Activated naive CD8-positive, alpha-beta T cell treated with anti-CD3 and anti-CD28 coated beads, Interleukin-2, amount 10 ng/mL, durations not matched to agents 7 days and 5 days (primary cell): ENCODE measurements around the gene PKP1. TPM values are rescaled to one million over a fixed set of nuclear protein-coding genes. Genes with fewer than 3 reads are reported as not detected.

Source experiments
- ATAC-seq: fragments of 150-1000 bp; cut with Tn5 transposase; one replicate; pipeline ENCODE4 v1.10.0; 2021; ENCODE audit warnings: low read depth, moderate library complexity
- POLR2A ChIA-PET: fragments of 350-600 bp; sonication (Branson Sonifier 250); formaldehyde crosslinking; loops from one replicate; lab custom pipeline; 2021; ENCODE audit warnings: antibody characterized with exemption; lab: Charles Lee
- DNase-seq: peaks from one replicate; pipeline ENCODE4 v3.0.0; 2021
- H3K27ac Mint-ChIP-seq: one replicate; pipeline ENCODE4 v1.8.0; 2022; ENCODE audit warnings: mild to moderate bottlenecking, mixed read lengths
- H3K27me3 Mint-ChIP-seq: one replicate; pipeline ENCODE4 v1.8.0; 2022; ENCODE audit warnings: mild to moderate bottlenecking, moderate library complexity, mixed read lengths
- H3K36me3 Mint-ChIP-seq: one replicate; pipeline ENCODE4 v1.8.0; 2021; ENCODE audit warnings: mild to moderate bottlenecking, mixed read lengths
- H3K4me1 Mint-ChIP-seq: one replicate; pipeline ENCODE4 v1.8.0; 2021; ENCODE audit warnings: mixed read lengths
- H3K4me3 Mint-ChIP-seq: one replicate; pipeline ENCODE4 v1.8.0; 2022; ENCODE audit warnings: mild to moderate bottlenecking, moderate library complexity, mixed read lengths
- H3K9me3 Mint-ChIP-seq: one replicate; pipeline ENCODE4 v1.8.0; 2021; ENCODE audit warnings: mixed read lengths
- total RNA-seq, 2 experiments: library from RNA; stranded (reverse); gene quantifications; one replicate each; pipeline ENCODE4 v1.2.3, GENCODE V29; 2021

PKP1 gene
- total RNA-seq, 2 experiments from 2014 or later, result not detected

- no peak overlapping the region for H3K4me3 Mint-ChIP-seq
- H3K4me1 Mint-ChIP-seq, result peaks cover 2% of the 10 kb centered on the region
- H3K9me3 Mint-ChIP-seq, result no peaks in the 10 kb centered on the region
- DNase-seq (no peak), ATAC-seq (no peak)
- peaks cover 50% of the 10 kb centered on the region for H3K27me3 Mint-ChIP-seq
- POLR2A ChIA-PET, result no interaction called here
- H3K27ac Mint-ChIP-seq, result no peak overlapping the region
- no peaks in the 10 kb centered on the region for H3K36me3 Mint-ChIP-seq
Measured at GRCh38 chr1:201280884-201281283, 2.4 kb upstream of the PKP1 start.

GRCh38 chr1:201281573-201281972 lies 1.7 kb upstream of the PKP1 start:
- Mint-ChIP-seq H3K4me1 (peaks cover 5% of the 10 kb centered on the region), H3K27ac (no peak overlapping the region), H3K27me3 (peaks cover 57% of the 10 kb centered on the region), H3K36me3 (no peaks in the 10 kb centered on the region), H3K4me3 (no peak overlapping the region), H3K9me3 (no peaks in the 10 kb centered on the region)
- DNase-seq (no peak), ATAC-seq (no peak)
- POLR2A ChIA-PET, result no interaction called here

- H3K9me3 Mint-ChIP-seq, result no peaks in the 10 kb centered on the region
- H3K36me3 Mint-ChIP-seq, result no peaks in the 10 kb centered on the region
- POLR2A ChIA-PET, result no interaction called here
- peaks cover 8% of the 10 kb centered on the region for H3K4me1 Mint-ChIP-seq
- ATAC-seq (no peak), DNase-seq (no peak)
- H3K27me3 Mint-ChIP-seq, result peaks cover 57% of the 10 kb centered on the region
- H3K4me3 Mint-ChIP-seq, result no peak overlapping the region
- no peak overlapping the region for H3K27ac Mint-ChIP-seq
Measured at GRCh38 chr1:201282216-201282615, 1.1 kb upstream of the PKP1 start.

- no peaks in the 10 kb centered on the region for H3K9me3 Mint-ChIP-seq
- H3K4me1 Mint-ChIP-seq, result peaks cover 8% of the 10 kb centered on the region
- no peak overlapping the region for H3K4me3 Mint-ChIP-seq
- H3K36me3 Mint-ChIP-seq, result no peaks in the 10 kb centered on the region
- H3K27ac Mint-ChIP-seq, result no peak overlapping the region
- DNase-seq, result no peak
- peaks cover 63% of the 10 kb centered on the region for H3K27me3 Mint-ChIP-seq
- POLR2A ChIA-PET, result no interaction called here
- ATAC-seq, result no peak
Measured at GRCh38 chr1:201283836-201284553, 689 bp downstream of the PKP1 start.

- no peaks in the 10 kb centered on the region for H3K9me3 Mint-ChIP-seq
- DNase-seq, result no peak
- no peak overlapping the region for H3K4me3 Mint-ChIP-seq
- H3K36me3 Mint-ChIP-seq, result no peaks in the 10 kb centered on the region
- H3K27me3 Mint-ChIP-seq, result peaks cover 60% of the 10 kb centered on the region
- H3K4me1 Mint-ChIP-seq, result peaks cover 8% of the 10 kb centered on the region
- H3K27ac Mint-ChIP-seq, result no peak overlapping the region
- ATAC-seq, result no peak
- POLR2A ChIA-PET, result no interaction called here
Measured at GRCh38 chr1:201284636-201285035, 1.3 kb downstream of the PKP1 start.

GRCh38 chr1:201285846-201286245 lies 2.5 kb downstream of the PKP1 start:
- peaks cover 8% of the 10 kb centered on the region for H3K4me1 Mint-ChIP-seq
- H3K9me3 Mint-ChIP-seq, result no peaks in the 10 kb centered on the region
- POLR2A ChIA-PET, result no interaction called here
- no peaks in the 10 kb centered on the region for H3K36me3 Mint-ChIP-seq
- ATAC-seq (no peak), DNase-seq (no peak)
- H3K27ac Mint-ChIP-seq, result no peak overlapping the region
- no peak overlapping the region for H3K4me3 Mint-ChIP-seq
- peaks cover 57% of the 10 kb centered on the region for H3K27me3 Mint-ChIP-seq

- H3K9me3 Mint-ChIP-seq, result no peaks in the 10 kb centered on the region
Measured at GRCh38 chr1:201286445-201286844, 3.1 kb downstream of the PKP1 start.

GRCh38 chr1:201288007-201288406 lies 4.7 kb downstream of the PKP1 start:
- ATAC-seq, result no peak
- peaks cover 42% of the 10 kb centered on the region for H3K27me3 Mint-ChIP-seq
- POLR2A ChIA-PET, result no interaction called here

More at GRCh38 chr1:201286445-201286844, 3.1 kb downstream of the PKP1 start:
- Mint-ChIP-seq H3K4me1 (peaks cover 8% of the 10 kb centered on the region), H3K4me3 (no peak overlapping the region), H3K27me3 (peaks cover 56% of the 10 kb centered on the region), H3K36me3 (no peaks in the 10 kb centered on the region), H3K27ac (no peak overlapping the region)
- DNase-seq, result no peak
- ATAC-seq, result peak; percentile 49
- POLR2A ChIA-PET, result no interaction called here

GRCh38 chr1:201288765-201289164 lies 5.5 kb downstream of the PKP1 start:
- DNase-seq, result no peak
- H3K4me3 Mint-ChIP-seq, result no peak overlapping the region
- H3K4me1 Mint-ChIP-seq, result peaks cover 6% of the 10 kb centered on the region
- no peaks in the 10 kb centered on the region for H3K9me3 Mint-ChIP-seq
- ATAC-seq, result no peak
- no peak overlapping the region for H3K27ac Mint-ChIP-seq
- POLR2A ChIA-PET, result no interaction called here
- H3K27me3 Mint-ChIP-seq, result peaks cover 37% of the 10 kb centered on the region
- H3K36me3 Mint-ChIP-seq, result no peaks in the 10 kb centered on the region

More at GRCh38 chr1:201288007-201288406, 4.7 kb downstream of the PKP1 start:
- H3K36me3 Mint-ChIP-seq, result no peaks in the 10 kb centered on the region
- H3K9me3 Mint-ChIP-seq, result no peaks in the 10 kb centered on the region
- H3K4me1 Mint-ChIP-seq, result peaks cover 7% of the 10 kb centered on the region
- no peak for DNase-seq
- H3K4me3 Mint-ChIP-seq, result no peak overlapping the region
- no peak overlapping the region for H3K27ac Mint-ChIP-seq

GRCh38 chr1:201290551-201290950 lies 7.2 kb downstream of the PKP1 start:
- POLR2A ChIA-PET, result no interaction called here
- no peaks in the 10 kb centered on the region for H3K36me3 Mint-ChIP-seq
- H3K9me3 Mint-ChIP-seq, result no peaks in the 10 kb centered on the region
- H3K4me3 Mint-ChIP-seq, result no peak overlapping the region
- ATAC-seq, result no peak
- no peak for DNase-seq
- peaks cover 6% of the 10 kb centered on the region for H3K4me1 Mint-ChIP-seq
- H3K27me3 Mint-ChIP-seq, result peaks cover 35% of the 10 kb centered on the region
- H3K27ac Mint-ChIP-seq, result no peak overlapping the region

GRCh38 chr1:201291916-201292315 lies 8.6 kb downstream of the PKP1 start:
- Mint-ChIP-seq H3K27me3 (peaks cover 32% of the 10 kb centered on the region), H3K9me3 (no peaks in the 10 kb centered on the region), H3K4me3 (no peak overlapping the region), H3K27ac (no peak overlapping the region), H3K36me3 (no peaks in the 10 kb centered on the region), H3K4me1 (no peaks in the 10 kb centered on the region)
- DNase-seq (no peak), ATAC-seq (no peak)
- POLR2A ChIA-PET, result no interaction called here

- no peak for ATAC-seq
- Mint-ChIP-seq H3K27me3 (peaks cover 33% of the 10 kb centered on the region), H3K4me3 (no peak overlapping the region), H3K27ac (no peak overlapping the region), H3K9me3 (no peaks in the 10 kb centered on the region), H3K36me3 (no peaks in the 10 kb centered on the region), H3K4me1 (no peaks in the 10 kb centered on the region)
- POLR2A ChIA-PET, result no interaction called here
- DNase-seq, result no peak
Measured at GRCh38 chr1:201294876-201295275, 11.6 kb downstream of the PKP1 start.

GRCh38 chr1:201295346-201295745 lies 12.0 kb downstream of the PKP1 start:
- no peak overlapping the region for H3K4me3 Mint-ChIP-seq
- no peak overlapping the region for H3K27ac Mint-ChIP-seq
- DNase-seq (no peak), ATAC-seq (no peak)
- H3K9me3 Mint-ChIP-seq, result no peaks in the 10 kb centered on the region
- no peaks in the 10 kb centered on the region for H3K4me1 Mint-ChIP-seq
- H3K27me3 Mint-ChIP-seq, result peaks cover 33% of the 10 kb centered on the region
- POLR2A ChIA-PET, result no interaction called here
- no peaks in the 10 kb centered on the region for H3K36me3 Mint-ChIP-seq

- H3K4me3 Mint-ChIP-seq, result no peak overlapping the region
- DNase-seq (no peak), ATAC-seq (no peak)
- H3K27ac Mint-ChIP-seq, result no peak overlapping the region
- no peaks in the 10 kb centered on the region for H3K9me3 Mint-ChIP-seq
- POLR2A ChIA-PET, result no interaction called here
- peaks cover 33% of the 10 kb centered on the region for H3K27me3 Mint-ChIP-seq
- H3K36me3 Mint-ChIP-seq, result no peaks in the 10 kb centered on the region
- H3K4me1 Mint-ChIP-seq, result no peaks in the 10 kb centered on the region
Measured at GRCh38 chr1:201295861-201296260, 12.6 kb downstream of the PKP1 start.
